IgD-negative memory B cell (primary cell): Measurements from ENCODE around the gene RCOR1. TPM values are rescaled to one million over a fixed set of nuclear protein-coding genes. Genes with fewer than 3 reads are reported as not detected.

ENCODE experiments used
- H3K27ac Mint-ChIP-seq, 3 donors: one replicate each; pipeline ENCODE4 v1.8.0; 2020 to 2022; ENCODE audit warnings: mild to moderate bottlenecking in 3 of 3, mixed read lengths in 3 of 3, moderate library complexity in 1 of 3
- H3K27me3 Mint-ChIP-seq: one replicate; pipeline ENCODE4 v1.8.0; 2021; ENCODE audit warnings: mixed read lengths
- H3K36me3 Mint-ChIP-seq: one replicate; pipeline ENCODE4 v1.8.0; 2020; ENCODE audit warnings: mild to moderate bottlenecking, mixed read lengths
- H3K4me1 Mint-ChIP-seq, 3 donors: one replicate each; pipeline ENCODE4 v1.8.0; 2020 to 2022; ENCODE audit warnings: mixed read lengths in 3 of 3, mild to moderate bottlenecking in 1 of 3
- H3K4me3 Mint-ChIP-seq, 4 donors: one replicate each; pipeline ENCODE4 v1.8.0; 2020 to 2022; ENCODE audit warnings: mild to moderate bottlenecking in 4 of 4, mixed read lengths in 4 of 4, moderate library complexity in 3 of 4
- H3K9me3 Mint-ChIP-seq, 3 donors: one replicate each; pipeline ENCODE4 v1.8.0; 2020 to 2021; ENCODE audit warnings: mixed read lengths in 3 of 3, mild to moderate bottlenecking in 1 of 3
- polyA plus RNA-seq: library from polyadenylated mRNA; unstranded; fragments of 300-500 nt; fragmentation: Illumina TruSeq; gene quantifications from one replicate; pipeline ENCODE4 v1.2.3, GENCODE V29; 2021

The RCOR1 gene
- polyA plus RNA-seq, 1 donor from 2014 or later, result 1.2 TPM

DNA sequence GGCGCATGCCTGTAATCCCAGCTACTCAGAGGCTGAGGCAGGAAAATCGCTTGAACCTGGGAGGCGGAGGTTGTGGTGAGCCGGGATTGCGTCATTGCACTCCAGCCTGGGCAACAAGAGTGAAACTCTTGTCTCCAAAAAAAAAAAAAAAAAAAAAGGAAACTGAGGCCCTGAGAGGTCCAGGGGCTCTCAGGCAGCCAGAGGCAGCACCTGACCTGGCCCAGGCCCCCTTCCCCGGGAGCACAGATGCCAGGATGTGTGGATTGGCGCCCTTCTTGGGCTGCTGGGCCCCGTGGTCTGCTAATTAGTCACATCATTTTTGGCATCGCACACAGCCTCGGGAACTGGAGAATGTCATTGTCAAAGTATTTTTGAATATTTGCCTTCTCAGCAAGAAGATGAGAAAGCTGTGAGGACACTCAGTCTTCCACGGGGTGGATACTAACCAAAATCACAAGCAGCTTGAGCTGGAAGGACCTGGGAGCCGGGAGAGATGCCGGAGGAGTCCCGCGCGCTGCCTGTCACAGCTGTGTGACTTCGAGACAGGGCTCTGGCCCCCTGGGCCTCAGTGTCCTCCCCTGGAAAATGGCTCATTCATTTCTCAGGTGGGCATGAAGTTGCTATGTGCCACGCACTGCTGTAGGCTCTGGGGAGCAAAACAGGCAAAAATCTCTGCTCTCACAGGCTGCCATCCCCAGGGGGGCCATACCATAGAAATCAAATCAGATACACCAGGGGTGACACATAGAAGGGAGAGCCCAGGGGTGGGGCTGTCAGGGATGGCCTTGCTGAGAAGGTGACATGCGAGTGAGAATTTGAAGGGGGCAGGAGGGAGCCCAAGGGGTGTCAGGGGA lies 12.5 kb upstream of the RCOR1 start:
- H3K27me3 Mint-ChIP-seq, result peaks cover 4% of the 10 kb centered on the region
- H3K4me1 Mint-ChIP-seq, result no peaks in the 10 kb centered on the region
- no peak overlapping the region for H3K27ac Mint-ChIP-seq
- H3K36me3 Mint-ChIP-seq, result no peaks in the 10 kb centered on the region
- H3K4me3 Mint-ChIP-seq, result no peak overlapping the region
- H3K9me3 Mint-ChIP-seq, result no peaks in the 10 kb centered on the region

DNA sequence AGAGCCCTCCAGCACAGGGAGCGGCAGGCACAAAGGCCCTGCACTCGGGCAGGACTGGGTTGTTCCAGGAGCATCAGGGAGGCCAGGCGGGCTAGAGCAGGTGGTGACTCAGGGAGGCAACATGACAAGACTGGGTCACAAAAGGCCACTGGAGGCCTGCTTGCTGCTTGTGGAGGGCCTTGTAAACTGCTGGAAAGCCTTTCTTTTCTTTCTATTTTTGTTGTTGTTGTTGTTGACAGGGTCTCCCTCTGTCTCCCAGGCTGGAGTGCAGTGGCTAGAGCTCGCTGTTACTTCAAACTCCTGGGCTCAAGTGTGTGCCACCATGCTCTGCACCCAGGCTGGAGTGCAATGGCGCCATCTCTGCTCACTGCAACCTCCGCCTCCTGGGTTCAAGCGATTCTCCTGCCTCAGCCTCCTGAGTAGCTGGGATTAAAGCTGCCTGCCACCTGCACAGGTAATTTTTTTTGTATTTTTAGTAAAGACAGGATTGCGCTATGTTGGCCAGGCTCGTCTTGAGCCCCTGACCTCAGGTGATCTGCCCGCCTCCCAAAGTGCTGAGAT lies 11.8 kb upstream of the RCOR1 start:
- Mint-ChIP-seq H3K9me3 (no peaks in the 10 kb centered on the region), H3K27ac (no peak overlapping the region), H3K36me3 (no peaks in the 10 kb centered on the region), H3K27me3 (peaks cover 4% of the 10 kb centered on the region), H3K4me3 (no peak overlapping the region), H3K4me1 (no peaks in the 10 kb centered on the region)

DNA sequence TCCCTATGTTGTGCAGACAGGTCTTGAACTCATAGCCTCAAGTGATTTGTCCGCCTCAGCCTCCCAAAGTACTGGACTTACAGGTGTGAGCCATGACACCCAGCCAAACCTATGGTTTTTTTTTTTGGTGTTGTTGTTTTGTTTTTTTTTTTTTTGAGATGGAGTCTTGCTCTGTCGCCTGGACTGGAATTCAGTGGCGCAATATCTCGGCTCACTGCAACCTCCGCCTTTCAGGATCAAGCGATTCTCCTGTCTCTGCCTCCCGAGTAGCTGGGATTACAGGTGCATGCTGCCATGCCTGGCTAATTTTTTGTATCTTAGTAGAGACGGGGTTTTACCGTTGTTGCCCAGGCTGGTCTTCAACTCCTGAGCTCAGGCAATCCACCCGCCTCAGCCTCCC lies 11.3 kb upstream of the RCOR1 start:
- Mint-ChIP-seq H3K4me1 (no peaks in the 10 kb centered on the region), H3K36me3 (no peaks in the 10 kb centered on the region), H3K9me3 (no peaks in the 10 kb centered on the region)

DNA sequence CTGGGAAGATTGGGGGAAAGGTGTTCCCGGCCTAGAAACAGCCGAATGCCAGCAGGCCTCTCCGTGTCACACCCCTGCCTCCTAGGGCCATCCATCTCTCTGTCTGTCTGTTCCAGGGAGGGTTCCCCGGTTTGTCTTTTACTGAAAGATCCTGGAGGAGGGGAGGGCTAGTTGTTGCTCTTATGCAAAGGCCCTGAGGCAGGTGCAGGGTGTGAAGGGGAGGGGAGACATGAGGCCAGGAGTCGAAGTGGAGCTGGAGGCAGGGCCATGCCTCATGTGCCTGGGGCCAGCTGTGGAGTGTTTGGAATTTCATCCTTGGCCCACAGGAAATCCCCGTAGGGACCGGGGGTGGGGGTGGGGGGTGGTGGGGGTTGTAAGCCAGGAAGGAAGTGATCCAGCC lies 8.7 kb upstream of the RCOR1 start:
- H3K27me3 Mint-ChIP-seq, result peaks cover 1% of the 10 kb centered on the region
- H3K4me1 Mint-ChIP-seq, result peaks cover 3 to 7% (median 5%) of the 10 kb centered on the region in 3 donors
- no peaks in the 10 kb centered on the region for H3K36me3 Mint-ChIP-seq
- no peak overlapping the region for H3K4me3 Mint-ChIP-seq
- H3K27ac Mint-ChIP-seq, result no peak overlapping the region
- no peaks in the 10 kb centered on the region for H3K9me3 Mint-ChIP-seq

More for the DNA sequence above, 11.3 kb upstream of the RCOR1 start:
- peak overlapping the region in 1 of 3 donors; percentile 65 for H3K27ac Mint-ChIP-seq
- H3K4me3 Mint-ChIP-seq, result peak overlapping the region in 1 of 4 donors; percentile 60
- peaks cover 4% of the 10 kb centered on the region for H3K27me3 Mint-ChIP-seq

DNA sequence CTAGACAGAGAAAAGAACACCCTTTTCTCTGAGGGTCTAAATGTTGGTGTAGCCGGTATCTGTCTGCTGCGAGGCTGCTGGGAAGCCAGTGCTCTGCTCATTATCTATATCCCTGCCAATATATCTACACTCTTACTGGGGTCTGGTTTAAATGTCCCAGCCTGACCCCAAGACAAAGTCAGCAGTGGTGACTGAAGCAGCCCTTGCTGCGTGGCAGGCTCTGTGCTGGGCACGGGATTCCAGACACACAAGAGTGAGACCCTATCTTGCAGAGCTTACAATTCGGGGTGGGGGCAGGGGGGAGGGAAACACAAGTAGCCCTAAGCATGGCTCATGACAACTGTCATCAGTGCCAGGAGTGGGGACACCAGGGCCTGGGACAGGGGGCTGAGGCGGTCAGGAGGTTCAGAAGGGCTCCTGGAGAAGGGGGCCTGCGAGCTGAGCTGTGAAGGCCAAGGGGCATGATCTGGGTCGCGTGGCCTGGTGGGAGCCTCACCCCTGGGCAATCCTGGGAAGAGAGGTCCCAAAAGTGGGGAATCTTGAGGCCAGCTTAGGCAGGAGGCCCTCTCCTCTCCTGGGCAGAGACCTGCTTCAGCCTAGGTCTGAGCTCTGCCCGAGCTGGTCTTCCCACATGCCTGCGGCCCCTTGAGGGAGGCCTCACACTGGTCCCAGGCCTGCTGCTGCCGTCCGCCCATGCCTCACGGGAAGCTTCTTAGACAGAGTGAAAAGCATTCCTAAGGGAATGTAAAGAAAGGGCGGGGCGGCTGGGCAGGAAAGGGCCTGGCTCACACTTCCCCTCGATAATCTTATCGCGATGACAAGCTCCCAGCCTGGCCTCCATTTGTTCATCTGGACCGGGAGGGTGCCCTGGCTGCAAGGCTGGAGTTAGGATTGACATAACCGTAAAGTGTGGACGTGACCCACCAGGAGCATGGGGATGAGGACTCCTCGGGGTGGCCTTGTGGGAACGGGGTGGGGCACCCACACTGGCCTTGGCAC lies 7.3 kb upstream of the RCOR1 start:
- Mint-ChIP-seq H3K4me3 (peak overlapping the region in 1 of 4 donors; percentile 27), H3K27me3 (peaks cover 1% of the 10 kb centered on the region), H3K36me3 (no peaks in the 10 kb centered on the region), H3K27ac (peak overlapping the region in 1 of 3 donors; percentile 65), H3K4me1 (peaks cover 3 to 10% (median 5%) of the 10 kb centered on the region in 3 donors), H3K9me3 (no peaks in the 10 kb centered on the region)

DNA sequence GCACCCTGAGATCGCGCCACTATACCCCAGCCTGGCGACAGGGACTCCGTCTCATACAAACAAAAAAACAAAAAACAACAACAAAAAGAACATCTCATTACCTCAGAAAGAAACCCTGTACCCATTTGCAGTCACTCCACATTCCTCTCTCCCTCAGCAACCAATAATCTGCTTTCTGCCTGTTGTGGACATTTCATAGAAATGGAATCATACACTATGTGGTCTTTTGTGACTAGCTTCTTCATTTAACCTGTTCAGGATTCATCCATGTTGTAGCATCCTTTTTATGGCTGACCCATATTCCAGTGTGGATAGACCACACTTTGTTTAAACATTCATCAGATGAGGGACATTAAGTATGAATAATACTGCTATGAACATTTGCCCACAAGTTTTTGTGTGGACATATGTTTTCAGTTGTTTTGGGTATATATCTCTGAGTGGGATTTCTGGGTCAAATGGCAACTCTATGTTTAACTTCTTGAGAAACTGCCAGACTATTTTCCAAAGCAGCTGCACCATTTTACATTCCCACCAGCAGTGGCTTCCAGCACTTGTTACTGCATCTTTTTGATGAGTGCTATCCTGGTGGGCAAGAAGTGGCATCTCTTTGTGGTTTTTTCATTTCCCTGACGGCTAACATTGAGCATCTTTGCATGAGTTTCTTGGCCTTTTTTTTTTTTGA lies 5.9 kb upstream of the RCOR1 start:
- peaks cover under 1% of the 10 kb centered on the region for H3K27me3 Mint-ChIP-seq
- no peaks in the 10 kb centered on the region for H3K36me3 Mint-ChIP-seq
- H3K27ac Mint-ChIP-seq, result peak overlapping the region in 1 of 3 donors; percentile 13
- no peaks in the 10 kb centered on the region for H3K9me3 Mint-ChIP-seq
- peak overlapping the region in 1 of 4 donors; percentile 27 for H3K4me3 Mint-ChIP-seq
- H3K4me1 Mint-ChIP-seq, result peaks cover 3 to 17% (median 7%) of the 10 kb centered on the region in 3 donors

DNA sequence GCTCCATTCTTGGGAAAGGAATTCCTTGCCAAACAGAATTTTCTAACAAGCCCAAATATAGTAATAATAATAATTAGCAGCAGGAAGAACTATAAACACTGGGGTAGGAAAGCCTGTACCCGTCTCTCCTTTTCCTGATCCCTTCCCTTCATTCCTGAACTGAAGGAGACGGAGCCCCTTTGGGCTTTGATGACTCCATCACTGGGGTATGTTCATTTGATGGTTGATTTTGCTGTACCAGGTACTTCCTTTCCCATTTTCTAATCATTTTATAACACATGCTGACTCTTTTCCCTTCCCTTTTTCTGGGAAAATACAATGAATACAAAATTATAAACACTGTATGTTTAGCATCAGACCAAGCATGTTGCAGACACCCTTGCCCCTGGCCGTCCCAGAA lies 3.6 kb upstream of the RCOR1 start:
- Mint-ChIP-seq H3K27me3 (no peaks in the 10 kb centered on the region), H3K4me1 (peaks cover 5 to 20% (median 8%) of the 10 kb centered on the region in 3 donors), H3K9me3 (no peaks in the 10 kb centered on the region), H3K36me3 (no peaks in the 10 kb centered on the region), H3K27ac (peak overlapping the region in 1 of 3 donors; percentile 100), H3K4me3 (peak overlapping the region in 1 of 4 donors; percentile 92)

DNA sequence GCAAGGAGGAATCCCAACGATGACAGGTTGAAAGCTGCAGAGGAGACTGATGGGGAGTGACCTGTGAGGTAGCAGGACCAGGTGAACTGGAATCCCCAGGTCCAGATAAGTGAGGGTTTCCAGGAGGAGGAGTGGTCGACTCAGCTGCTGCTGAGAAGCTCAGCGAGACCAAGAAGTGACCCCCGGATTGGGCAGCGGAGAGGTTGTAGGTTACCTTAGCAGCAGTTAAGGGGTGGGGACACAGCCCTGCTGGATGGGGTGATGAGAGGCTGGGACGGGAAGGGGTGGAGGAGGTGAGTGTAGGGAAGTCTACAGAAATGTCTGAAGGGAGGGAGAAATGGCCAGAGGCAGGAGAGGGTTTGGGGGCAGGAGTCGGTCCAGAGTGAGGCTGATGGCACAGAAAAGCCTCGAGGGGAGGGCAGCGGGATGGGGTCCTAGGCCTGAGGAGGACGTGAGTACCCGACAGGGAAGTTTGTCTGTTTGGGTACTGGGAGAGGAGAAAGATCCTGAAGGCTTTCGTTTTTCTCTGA lies 2.6 kb upstream of the RCOR1 start:
- Mint-ChIP-seq H3K4me1 (peaks cover 10 to 30% (median 17%) of the 10 kb centered on the region in 3 donors), H3K4me3 (peak overlapping the region in 2 of 4 donors; percentile 83 to 92), H3K27me3 (no peaks in the 10 kb centered on the region), H3K27ac (peak overlapping the region; percentile 3 to 100 (median 91)), H3K9me3 (no peaks in the 10 kb centered on the region), H3K36me3 (no peaks in the 10 kb centered on the region)

DNA sequence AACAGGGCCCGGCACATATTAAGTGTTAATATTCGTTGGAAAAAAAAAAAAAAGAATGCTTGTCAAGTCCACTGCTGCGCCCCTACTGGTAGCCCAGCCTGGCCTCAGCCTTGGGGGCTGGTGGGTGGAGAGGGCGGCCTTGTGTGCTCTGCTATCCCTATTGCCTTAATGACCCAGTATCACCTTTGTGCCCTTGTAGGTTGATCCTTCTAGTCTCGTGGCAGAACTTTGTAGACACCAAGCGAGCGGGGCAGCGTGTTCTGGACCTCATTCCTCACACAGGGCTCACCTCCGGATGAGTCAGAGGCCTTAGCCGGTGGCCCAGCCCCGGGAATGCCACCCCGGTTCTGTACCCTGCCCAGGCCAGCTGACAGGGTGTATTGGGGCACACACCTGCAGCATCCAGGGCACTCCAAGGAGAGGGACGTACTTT lies 1.8 kb upstream of the RCOR1 start:
- peak overlapping the region; percentile 73 to 100 (median 89) for H3K27ac Mint-ChIP-seq
- H3K36me3 Mint-ChIP-seq, result no peaks in the 10 kb centered on the region
- no peaks in the 10 kb centered on the region for H3K27me3 Mint-ChIP-seq
- H3K4me3 Mint-ChIP-seq, result peak overlapping the region; percentile 92 to 99 (median 92)
- no peaks in the 10 kb centered on the region for H3K9me3 Mint-ChIP-seq
- peaks cover 10 to 30% (median 17%) of the 10 kb centered on the region in 3 donors for H3K4me1 Mint-ChIP-seq

DNA sequence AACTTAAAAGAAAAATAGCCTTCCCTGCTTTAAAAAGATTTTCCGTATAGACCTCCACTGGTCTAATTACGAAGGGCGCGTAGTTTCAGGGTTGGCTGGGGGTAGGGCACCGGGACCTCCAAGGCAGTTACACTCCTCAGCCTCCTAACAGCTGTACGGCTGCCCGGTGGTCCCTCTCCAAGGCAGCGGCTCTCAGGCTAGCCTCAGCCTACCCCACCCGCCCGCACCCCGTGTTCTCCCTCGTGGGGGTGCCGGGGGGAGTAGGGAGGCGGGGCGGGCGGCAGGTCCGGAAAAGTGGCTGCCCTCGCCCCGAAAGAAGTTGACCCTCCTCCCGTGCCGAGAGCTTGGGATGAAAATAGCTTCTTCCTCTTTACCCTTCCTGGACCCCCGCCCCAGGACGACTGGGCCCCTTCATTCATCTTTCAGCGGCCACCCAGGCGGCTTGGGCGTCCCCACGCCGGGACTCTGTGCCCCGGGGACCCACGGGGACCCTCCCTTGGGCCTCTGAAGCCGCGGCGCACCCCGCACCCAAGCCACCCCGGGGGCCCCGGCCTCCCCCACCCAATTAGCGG lies 991 bp upstream of the RCOR1 start:
- peak overlapping the region; percentile 73 to 100 (median 89) for H3K27ac Mint-ChIP-seq
- H3K4me1 Mint-ChIP-seq, result peaks cover 10 to 28% (median 18%) of the 10 kb centered on the region in 3 donors
- H3K9me3 Mint-ChIP-seq, result no peaks in the 10 kb centered on the region
- H3K27me3 Mint-ChIP-seq, result no peaks in the 10 kb centered on the region
- peak overlapping the region; percentile 92 to 99 (median 95) for H3K4me3 Mint-ChIP-seq
- H3K36me3 Mint-ChIP-seq, result no peaks in the 10 kb centered on the region

DNA sequence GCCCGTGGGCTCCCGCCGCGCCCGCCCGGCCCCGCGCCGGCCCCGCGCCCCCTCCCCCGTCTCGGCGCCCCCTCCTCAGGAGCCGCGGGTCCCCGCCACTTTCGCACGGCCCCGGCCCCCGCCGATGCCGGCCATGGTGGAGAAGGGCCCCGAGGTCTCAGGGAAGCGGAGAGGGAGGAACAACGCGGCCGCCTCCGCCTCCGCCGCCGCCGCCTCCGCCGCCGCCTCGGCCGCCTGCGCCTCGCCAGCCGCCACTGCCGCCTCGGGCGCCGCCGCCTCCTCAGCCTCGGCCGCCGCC lies 263 bp downstream of the RCOR1 start:
- Mint-ChIP-seq H3K9me3 (no peaks in the 10 kb centered on the region), H3K27ac (peak overlapping the region in 1 of 3 donors; percentile 100), H3K27me3 (no peaks in the 10 kb centered on the region), H3K4me3 (peak overlapping the region; percentile 60 to 97 (median 72)), H3K36me3 (no peaks in the 10 kb centered on the region), H3K4me1 (peaks cover 7 to 23% (median 14%) of the 10 kb centered on the region in 3 donors)

DNA sequence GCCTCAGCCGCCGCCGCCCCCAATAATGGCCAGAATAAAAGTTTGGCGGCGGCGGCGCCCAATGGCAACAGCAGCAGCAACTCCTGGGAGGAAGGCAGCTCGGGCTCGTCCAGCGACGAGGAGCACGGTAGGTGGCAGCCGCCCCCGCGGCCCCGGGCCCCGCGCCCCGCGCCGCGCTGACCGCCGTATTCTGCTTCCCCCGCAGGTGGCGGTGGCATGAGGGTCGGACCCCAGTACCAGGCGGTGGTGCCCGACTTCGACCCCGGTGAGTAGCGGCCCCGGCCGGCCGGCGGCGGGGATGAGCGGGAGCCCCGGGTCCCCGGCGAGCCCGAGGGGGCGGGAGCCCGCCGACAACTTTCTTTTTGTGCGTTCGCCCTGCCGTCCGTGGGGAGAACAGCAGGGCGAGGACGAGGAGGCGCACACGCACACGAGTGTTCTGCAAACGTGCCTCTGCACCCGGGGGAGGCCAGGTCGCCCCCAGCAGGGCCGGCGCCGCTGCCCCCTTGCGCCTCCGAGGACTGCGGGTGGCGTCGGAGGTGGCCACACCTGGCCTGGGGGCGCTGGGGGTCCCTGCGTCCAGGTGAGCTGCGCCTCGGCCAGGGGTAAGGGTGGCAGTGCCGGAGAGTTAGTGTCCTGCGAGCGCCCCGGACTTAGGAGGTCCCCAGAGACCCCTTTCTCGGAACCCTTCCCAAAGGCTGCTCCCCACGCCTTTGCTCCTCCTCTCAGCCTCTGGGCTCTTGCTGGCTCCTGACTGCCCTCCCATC lies 794 bp downstream of the RCOR1 start:
- no peaks in the 10 kb centered on the region for H3K27me3 Mint-ChIP-seq
- H3K4me1 Mint-ChIP-seq, result peaks cover 7 to 23% (median 14%) of the 10 kb centered on the region in 3 donors
- H3K9me3 Mint-ChIP-seq, result no peaks in the 10 kb centered on the region
- peak overlapping the region; percentile 87 to 95 (median 94) for H3K27ac Mint-ChIP-seq
- H3K36me3 Mint-ChIP-seq, result no peaks in the 10 kb centered on the region
- peak overlapping the region; percentile 84 to 90 (median 87) for H3K4me3 Mint-ChIP-seq

DNA sequence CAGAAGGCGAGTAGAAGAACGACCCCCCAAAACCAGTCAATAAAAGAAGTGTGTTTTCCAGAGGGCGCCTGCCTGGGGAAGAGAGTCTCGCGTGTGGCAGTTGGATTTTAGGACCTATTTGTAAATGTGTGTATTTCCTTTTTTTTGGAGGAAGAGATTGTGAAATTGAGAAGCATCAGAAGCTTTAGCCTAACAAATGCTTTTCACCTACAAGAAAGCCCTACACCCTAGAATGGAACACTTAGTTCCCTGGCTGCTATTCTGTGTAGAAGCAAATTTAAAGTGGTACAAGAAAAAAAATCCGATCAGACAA lies 1.3 kb downstream of the RCOR1 start:
- H3K4me3 Mint-ChIP-seq, result peak overlapping the region; percentile 84 to 90 (median 87)
- peaks cover 8 to 23% (median 14%) of the 10 kb centered on the region in 3 donors for H3K4me1 Mint-ChIP-seq
- H3K27me3 Mint-ChIP-seq, result no peaks in the 10 kb centered on the region
- H3K36me3 Mint-ChIP-seq, result no peaks in the 10 kb centered on the region
- H3K9me3 Mint-ChIP-seq, result no peaks in the 10 kb centered on the region
- H3K27ac Mint-ChIP-seq, result peak overlapping the region; percentile 87 to 95 (median 94)
